SHP77 treated with DMSO at 0.1 percent for 48 hours (cell line): ENCODE measurements around the gene CENPA.
A peak's percentile ranks its signal among the peaks of the same experiment; 100 is the strongest.
"Not testable (repeated sequence)": the region's sequence is repeated elsewhere in the genome, so short reads cannot be mapped to it uniquely, and the experiment has no call there.

Experiments used
- DNase-seq: peaks from one replicate; lab custom pipeline; 2025; lab: John Stamatoyannopoulos, UW

The CENPA gene

GRCh38 chr2:26785431-26786206 is at the start of gene CENPA:
TSS of gene CENPA (plus strand) at chr2:26786056. CDS start at chr2:26786197, 141 bp downstream.
- peak; percentile 98 for DNase-seq

GRCh38 chr2:26737221-26737620 is 48.6 kb upstream of the CENPA start:
- DNase-seq, result no peak

GRCh38 chr2:26738481-26738880 is 47.4 kb upstream of the CENPA start:
- DNase-seq, result no peak

DNA sequence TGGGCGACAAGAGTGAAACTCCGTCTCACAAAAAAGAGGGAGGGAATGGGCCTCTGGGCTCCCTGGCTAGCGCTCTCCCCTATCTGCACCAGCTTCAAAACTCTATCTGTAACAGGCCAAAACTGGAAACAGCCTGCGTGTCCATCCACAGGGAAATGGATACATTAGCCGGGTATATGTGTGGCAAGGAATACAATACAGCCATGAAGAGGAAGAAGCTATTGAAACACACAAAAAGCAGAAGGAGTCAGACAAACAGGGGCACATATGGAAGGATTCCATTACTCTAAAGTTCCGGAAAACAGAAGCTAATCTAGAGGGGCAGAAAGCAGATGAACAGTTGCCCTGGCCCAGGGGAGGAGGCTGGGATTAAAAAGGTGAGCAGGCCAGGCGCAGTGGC is 46.3 kb upstream of the CENPA start:
- DNase-seq, result no peak

GRCh38 chr2:26740346-26740745 is 45.5 kb upstream of the CENPA start:
- no peak for DNase-seq

DNA sequence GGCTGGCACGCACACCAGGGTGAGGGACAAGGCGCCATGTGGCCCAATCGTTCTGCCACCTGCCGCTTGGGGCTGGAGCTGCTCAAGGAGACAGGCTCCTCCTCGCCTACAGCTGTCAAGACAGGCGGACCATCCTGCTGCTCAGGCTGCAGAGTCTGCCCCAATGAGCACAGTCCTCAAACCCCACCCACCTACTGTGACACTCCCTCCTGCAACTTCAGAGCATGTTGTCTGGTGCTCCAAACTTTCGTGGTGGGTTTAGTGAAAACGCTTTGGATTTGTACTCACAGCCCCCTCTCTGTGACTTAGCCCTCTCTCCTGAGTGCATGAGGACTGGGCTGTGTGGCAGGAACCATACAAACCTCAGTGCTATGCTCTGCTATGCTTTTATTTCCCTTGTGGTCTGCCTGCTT is 45.0 kb upstream of the CENPA start:
- no peak for DNase-seq

DNA sequence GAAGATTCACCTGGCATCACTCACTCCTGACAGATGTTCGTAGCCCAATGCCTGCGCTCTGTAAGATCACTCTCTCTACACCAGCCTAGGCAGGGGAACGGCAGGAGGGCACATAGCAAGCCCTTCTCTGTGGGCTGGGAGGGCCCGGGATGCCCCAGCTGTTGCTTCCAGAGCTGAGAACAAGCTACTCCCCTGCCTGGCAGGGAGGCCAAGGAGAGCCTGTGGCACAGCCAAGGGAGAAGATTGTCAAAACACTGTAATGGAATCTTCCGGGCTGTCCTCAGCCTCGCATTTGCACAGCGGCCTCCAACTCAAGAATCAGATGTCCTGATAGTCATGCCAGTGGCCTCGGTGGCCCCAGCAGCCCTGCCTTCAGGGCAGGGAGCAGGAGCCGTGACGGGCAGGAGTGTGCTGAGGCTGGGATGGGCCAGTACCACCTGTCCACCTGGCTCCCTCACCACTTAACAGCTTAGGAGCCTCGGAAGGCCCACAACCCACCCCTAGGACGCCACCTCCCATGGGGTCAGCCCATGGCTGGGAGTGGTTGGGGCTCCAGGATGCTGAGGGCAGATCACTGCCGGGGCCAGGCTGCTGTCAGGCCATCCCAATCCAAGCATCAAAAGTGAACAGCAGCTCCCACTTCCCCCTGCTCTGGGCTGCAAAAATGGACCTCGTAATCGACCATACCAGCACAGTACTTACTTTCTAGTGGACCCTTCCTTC is 43.6 kb upstream of the CENPA start:
- no peak for DNase-seq

- no peak for DNase-seq
These were observed 42.0 kb upstream of the CENPA start for GRCh38 chr2:26743852-26744251.

DNA sequence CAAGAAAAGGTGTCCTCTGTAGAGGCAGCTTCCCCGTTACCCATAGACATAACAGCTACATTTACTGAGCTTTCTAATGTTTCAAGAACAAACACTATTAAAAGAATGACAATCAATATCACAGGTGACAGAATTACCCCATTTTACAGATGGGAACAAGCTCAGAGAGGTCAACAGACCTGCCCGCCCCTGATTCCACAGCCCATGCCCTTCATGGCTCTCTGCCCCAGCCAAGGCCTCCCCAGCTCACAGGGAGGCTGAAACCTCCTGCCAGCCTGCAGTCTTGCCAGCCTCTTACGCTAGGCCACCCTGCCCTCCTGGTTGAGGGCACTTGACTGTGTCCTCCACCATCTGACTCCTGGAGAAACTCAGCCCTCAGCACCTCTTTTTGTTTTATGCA is 40.9 kb upstream of the CENPA start:
- DNase-seq, result no peak

DNA sequence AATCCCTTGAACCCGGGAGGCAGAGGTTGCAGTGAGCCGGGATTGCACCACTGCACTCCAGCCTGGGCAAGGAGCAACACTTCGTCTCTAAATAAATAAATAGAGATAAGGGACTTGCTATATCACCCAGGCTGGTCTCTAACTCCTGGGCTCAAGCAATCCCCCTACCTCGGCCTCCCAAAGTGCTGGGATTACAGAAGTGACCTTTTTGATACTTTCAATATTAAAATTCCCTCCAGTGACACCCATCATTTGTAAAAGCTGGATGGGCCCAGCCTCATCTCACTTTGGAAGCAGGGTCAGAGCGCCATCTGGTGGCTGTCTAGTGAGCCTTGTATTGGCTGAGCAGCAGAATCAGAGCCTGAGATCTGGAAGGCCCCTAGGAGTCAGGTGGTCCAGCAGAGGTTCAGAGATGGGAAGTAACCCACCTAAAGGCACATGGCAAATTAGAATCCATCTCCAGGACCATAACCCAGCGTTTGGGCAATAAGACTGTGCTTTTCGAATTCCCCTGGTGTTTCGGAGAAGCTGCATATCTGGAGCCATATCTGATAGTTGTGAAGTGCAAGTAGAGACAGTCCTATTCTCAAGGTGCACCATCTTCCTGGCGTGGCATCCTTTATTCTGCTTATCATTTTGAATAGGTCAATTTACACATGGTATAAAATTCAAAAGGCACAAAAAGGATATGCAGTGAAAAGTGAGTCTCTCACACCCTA is 40.1 kb upstream of the CENPA start:
- DNase-seq, result no peak

DNA sequence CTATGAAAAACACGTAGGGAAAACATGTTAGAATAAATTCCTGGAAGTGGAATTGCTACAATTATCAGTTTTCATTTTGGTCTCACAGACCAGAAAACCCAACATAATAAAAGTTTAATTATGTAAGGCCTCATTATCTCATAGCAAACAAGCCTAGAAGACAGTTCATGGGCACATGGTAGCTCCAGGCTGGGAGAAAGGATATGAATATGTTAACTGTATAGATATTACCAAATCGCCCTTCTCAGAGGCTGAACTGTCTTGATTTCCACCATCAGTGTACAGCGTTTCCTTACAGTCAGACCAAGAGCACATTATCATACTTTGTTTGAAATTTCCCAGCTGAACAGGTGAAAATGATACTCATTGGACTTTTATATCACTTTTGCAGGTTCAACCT is 38.9 kb upstream of the CENPA start:
- DNase-seq, result no peak

DNA sequence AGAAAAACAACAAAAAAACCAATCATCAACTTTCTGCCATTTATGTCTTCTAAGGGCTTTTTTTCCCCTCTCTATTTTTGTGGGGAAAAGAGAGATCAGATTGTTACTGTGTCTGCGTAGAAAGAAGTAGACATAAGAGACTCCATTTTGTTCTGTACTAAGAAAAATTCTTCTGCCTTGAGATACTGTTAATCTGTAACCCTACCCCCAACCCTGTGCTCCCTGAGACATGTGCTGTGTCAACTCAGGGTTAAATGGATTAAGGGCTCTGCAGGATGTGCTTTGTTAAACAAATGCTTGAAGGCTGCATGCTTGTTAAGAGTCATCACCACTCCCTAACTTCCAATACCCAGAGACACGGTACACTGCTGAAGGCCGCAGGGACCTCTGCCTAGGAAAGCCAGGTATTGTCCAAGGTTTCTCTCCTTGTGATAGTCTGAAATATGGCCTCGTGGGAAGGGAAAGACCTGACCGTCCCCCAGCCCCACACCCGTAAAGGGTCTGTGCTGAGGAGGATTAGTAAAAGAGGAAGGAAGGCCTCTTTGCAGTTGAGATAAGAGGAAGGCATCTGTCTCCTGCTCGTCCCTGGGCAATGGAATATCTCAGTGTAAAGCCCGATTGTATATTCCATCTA is 36.0 kb upstream of the CENPA start:
- DNase-seq, result not testable (repeated sequence)

DNA sequence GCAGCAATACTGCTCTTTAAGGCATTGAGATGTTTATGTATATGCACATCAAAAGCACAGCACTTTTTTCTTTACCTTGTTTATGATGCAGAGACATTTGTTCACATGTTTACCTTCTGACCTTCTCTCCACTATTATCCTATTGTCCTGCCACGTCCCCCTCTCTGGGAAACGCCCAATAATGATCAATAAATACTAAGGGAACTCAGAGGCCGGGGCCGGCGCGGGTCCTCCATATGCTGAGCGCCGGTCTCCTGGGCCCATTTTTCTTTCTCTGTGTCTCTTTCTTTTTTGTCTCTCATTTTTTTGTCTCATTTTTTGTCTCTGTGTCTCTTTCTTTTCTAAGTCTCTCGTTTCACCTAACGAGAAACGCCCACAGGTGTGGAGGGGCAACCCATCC is 35.4 kb upstream of the CENPA start:
- DNase-seq, result not testable (repeated sequence)

DNA sequence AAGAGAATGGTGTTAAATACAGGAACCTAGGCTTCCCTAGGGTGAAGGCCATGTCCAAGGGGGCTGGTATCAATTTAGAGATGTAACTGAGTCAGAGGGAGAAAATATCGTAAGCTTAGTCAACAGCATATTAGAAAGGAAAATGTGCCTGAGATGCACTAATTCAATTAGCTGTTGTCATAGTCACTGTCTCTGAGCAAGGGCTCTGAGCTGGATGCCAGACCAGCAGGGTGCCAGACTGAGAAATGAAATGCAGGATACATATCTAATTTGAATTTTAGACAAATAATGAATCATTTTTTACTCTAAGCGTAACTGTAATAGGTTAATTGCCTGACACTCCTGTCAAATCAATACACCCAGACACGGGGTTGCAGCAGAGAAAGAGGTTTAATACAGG is 33.2 kb upstream of the CENPA start:
- no peak for DNase-seq

- DNase-seq, result no peak
These were observed 31.3 kb upstream of the CENPA start for GRCh38 chr2:26754539-26754938.

DNA sequence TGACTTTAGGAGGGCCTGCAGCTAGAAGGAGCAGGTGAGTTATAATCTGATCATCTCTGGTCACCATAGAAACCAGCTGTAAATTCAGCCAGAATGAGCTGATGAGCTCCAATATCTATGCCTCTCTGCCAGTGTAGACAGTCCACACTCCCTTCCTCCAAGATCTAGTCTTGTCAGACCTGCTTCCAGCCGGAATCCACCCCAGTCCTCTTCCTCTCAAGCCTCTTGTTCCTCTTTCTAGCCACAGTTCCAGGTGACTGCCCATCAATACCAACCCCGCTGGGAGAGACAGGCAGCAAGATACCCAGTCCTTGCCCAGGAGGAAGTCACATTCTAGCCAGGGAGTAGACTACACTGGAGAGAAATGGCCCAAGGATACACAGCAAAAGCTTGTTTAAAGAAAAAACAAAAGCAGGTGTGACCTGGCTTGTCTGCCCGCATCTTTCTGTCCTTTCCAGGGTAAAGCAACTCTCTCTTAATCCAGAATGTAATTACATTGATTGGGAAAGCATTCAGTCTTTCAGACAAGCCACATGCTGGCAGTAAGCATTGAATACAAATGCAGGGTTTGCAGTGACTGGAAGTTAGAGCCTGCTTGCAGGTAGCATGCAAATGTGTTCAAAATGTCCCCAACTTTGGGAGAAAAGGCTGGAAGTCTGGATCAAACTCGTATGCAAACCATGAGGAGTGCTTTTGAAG is 30.7 kb upstream of the CENPA start:
- no peak for DNase-seq

GRCh38 chr2:26756337-26756736 is 29.5 kb upstream of the CENPA start:
- no peak for DNase-seq

DNA sequence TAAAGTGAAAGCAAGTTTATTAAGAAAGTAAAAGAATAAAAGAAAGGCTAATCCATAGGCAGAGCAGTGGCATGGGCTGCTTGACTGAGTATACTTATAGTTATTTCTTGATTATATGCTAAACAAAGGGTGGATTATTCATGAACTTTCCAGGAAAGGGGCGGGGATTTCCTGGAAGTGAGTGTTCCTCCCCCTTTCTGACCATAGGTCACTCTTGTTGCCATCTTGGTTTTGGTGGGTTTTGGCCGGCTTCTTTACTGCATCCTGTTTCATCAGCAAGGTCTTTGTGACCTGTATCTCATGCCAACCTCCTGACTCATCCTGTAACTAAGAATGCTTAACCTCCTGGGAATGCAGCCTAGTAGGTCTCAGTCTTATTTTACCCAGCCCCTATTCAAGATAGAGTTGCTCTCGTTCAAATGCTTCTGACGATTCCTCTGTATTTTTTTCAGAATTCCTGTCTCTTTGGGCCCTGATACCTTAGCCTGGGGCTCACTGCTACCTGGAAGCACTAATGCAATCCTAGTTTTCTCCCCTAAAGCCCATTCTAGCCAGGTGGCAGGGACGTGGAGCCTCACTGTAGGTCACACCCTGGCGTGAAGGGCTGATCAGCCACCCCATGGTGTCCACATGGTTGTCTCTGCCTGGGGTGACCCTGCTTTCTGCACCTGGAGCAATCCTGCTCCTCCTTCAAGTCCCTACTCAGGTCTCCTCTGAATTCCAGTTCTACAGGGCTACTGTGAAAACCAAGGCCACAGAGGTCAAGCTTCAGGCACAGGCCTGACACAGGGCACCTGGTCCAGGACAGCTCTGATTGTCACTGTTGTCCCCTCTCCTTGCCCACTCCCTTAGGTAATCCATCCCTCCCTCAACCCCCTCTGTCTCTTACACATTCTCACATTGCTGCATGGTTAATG is 27.7 kb upstream of the CENPA start:
- no peak for DNase-seq

DNA sequence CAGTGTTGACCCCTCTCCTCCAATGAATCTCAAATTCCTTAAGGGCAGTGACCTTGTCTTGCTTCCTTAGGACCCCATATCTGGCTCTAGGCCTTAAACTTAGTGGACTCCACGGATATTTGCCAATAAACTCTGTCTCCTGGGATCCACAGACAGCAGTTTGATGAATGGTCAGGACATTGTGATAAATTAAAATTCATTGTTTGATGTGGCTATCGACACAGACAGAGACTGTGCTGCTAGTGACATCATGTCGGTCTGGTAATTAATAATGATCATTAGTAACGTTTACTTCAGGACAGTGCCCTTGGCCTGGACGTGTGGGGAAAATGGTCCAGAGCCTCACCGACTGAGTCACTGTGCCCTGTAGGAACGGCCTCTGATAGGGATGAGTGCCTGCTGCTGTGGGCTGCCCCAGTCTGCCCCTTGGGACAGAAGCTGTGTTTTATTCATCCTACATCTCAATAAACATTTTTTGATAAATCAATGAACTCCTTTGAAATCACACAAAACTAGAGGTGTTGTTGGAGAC is 27.0 kb upstream of the CENPA start:
- no peak for DNase-seq

GRCh38 chr2:26759845-26760244 is 26.0 kb upstream of the CENPA start:
- DNase-seq, result no peak
